Ishikawa (cell line): Measurements from ENCODE around the gene CBX6.

ENCODE experiments used
- CEBPB ChIP-seq: IDR thresholded peaks from 2 replicates; pipeline ENCODE4 v1.6.1; 2012
- REST ChIP-seq: IDR thresholded peaks from 2 replicates; pipeline ENCODE4 v1.6.1; 2012; ENCODE audit warnings: low read depth, mild to moderate bottlenecking

GRCh38 chr22:38879961-38880360, 7.9 kb upstream of the CBX6 start:
- TF ChIP-seq REST (no peak), CEBPB (no peak)
